Fibroblast of skin of back (primary cell): ENCODE results near the gene RNF166.

ENCODE experiments used
- DNase-seq: peaks from one replicate; pipeline ENCODE4 v3.0.0-alpha.2; 2013

RNF166 gene

GRCh38 chr16:88723507-88723887, 17.3 kb upstream of the RNF166 start:
- DNase-seq: no peak

GRCh38 chr16:88722784-88723506, 16.7 kb upstream of the RNF166 start:
- no peak for DNase-seq

- DNase-seq: no peak
Measured at GRCh38 chr16:88721815-88722755, 15.9 kb upstream of the RNF166 start.

- DNase-seq: no peak
Measured at GRCh38 chr16:88721236-88721635, 15.0 kb upstream of the RNF166 start.

- DNase-seq: no peak
Measured at GRCh38 chr16:88720396-88720970, 14.3 kb upstream of the RNF166 start.

GRCh38 chr16:88719933-88720296, 13.7 kb upstream of the RNF166 start:
- no peak for DNase-seq

GRCh38 chr16:88719267-88719932, 13.2 kb upstream of the RNF166 start:
- DNase-seq: no peak

GRCh38 chr16:88718178-88718577, 12.0 kb upstream of the RNF166 start:
- no peak for DNase-seq

- no peak for DNase-seq
Measured at GRCh38 chr16:88716601-88717001, 10.4 kb upstream of the RNF166 start.

- no peak for DNase-seq
Measured at GRCh38 chr16:88716201-88716600, 10.0 kb upstream of the RNF166 start.

GRCh38 chr16:88715312-88716190, 9.3 kb upstream of the RNF166 start:
- no peak for DNase-seq

- DNase-seq: no peak
Measured at GRCh38 chr16:88714420-88715302, 8.5 kb upstream of the RNF166 start.

- DNase-seq: peak; percentile 12
Measured at GRCh38 chr16:88713568-88714419, 7.6 kb upstream of the RNF166 start.

GRCh38 chr16:88713054-88713453, 6.8 kb upstream of the RNF166 start:
- no peak for DNase-seq

GRCh38 chr16:88712362-88712979, 6.3 kb upstream of the RNF166 start:
- DNase-seq: no peak

GRCh38 chr16:88711750-88712340, 5.6 kb upstream of the RNF166 start:
- no peak for DNase-seq

- DNase-seq: no peak
Measured at GRCh38 chr16:88710556-88710955, 4.3 kb upstream of the RNF166 start.

GRCh38 chr16:88706965-88707826, 988 bp upstream of the RNF166 start:
- no peak for DNase-seq
